Neural cell (in vitro differentiated cells): ENCODE measurements around the gene CDH12.

ENCODE experiments used
- MXI1 ChIP-seq: fragments of 450-650 bp; conservative IDR thresholded peaks from 2 replicates; pipeline ENCODE4 v1.6.1; 2014; ENCODE audit warnings: antibody characterized with exemption, mild to moderate bottlenecking; ENCODE audit not compliant: poor library complexity, severe bottlenecking
- RAD21 ChIP-seq: fragments of 450-650 bp; conservative IDR thresholded peaks from 2 replicates; pipeline ENCODE4 v1.6.1; 2014; ENCODE audit warnings: antibody characterized with exemption, mild to moderate bottlenecking, moderate library complexity
- SMC3 ChIP-seq: fragments of 450-650 bp; conservative IDR thresholded peaks from 2 replicates; pipeline ENCODE4 v1.6.1; 2014; ENCODE audit warnings: antibody characterized with exemption, mild to moderate bottlenecking, moderate library complexity; ENCODE audit not compliant: poor library complexity
- TF ChIP-seq, protein P1 (sequence below): fragments of 450-650 bp; IDR thresholded peaks from 2 replicates; pipeline ENCODE4 v1.5.1; 2014; ENCODE audit warnings: antibody characterized with exemption, mild to moderate bottlenecking, moderate library complexity; ENCODE audit not compliant: poor library complexity, severe bottlenecking

- TF ChIP-seq RAD21 (no peak), SMC3 (no peak), MXI1 (no peak)
- TF ChIP-seq, protein P1, sequence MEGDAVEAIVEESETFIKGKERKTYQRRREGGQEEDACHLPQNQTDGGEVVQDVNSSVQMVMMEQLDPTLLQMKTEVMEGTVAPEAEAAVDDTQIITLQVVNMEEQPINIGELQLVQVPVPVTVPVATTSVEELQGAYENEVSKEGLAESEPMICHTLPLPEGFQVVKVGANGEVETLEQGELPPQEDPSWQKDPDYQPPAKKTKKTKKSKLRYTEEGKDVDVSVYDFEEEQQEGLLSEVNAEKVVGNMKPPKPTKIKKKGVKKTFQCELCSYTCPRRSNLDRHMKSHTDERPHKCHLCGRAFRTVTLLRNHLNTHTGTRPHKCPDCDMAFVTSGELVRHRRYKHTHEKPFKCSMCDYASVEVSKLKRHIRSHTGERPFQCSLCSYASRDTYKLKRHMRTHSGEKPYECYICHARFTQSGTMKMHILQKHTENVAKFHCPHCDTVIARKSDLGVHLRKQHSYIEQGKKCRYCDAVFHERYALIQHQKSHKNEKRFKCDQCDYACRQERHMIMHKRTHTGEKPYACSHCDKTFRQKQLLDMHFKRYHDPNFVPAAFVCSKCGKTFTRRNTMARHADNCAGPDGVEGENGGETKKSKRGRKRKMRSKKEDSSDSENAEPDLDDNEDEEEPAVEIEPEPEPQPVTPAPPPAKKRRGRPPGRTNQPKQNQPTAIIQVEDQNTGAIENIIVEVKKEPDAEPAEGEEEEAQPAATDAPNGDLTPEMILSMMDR, result no peak
Observed at GRCh38 chr5:22226423-22226822, 626.7 kb downstream of the CDH12 start.
